Measurements from ENCODE around the gene PNMA6E.

The PNMA6E gene

GRCh38 chrX:153446950-153447580, 45.9 kb upstream of the PNMA6E start:
- in situ Hi-C loops (cut with HindIII; ENCODE audit: low sequenced_read_pairs): no loop called here

GRCh38 chrX:153446636-153446936, 45.4 kb upstream of the PNMA6E start:
- DNase-seq (ENCODE audit: low read depth): no peak
- no peak for TF ChIP-seq CTCF (IDR thresholded peaks at IDR 0.05; ENCODE audit: low read depth, low read length, missing control alignments)
- no peak overlapping the region for H3K4me3 ChIP-seq (ENCODE audit: low read depth, low read length)
- in situ Hi-C loops (cut with HindIII; ENCODE audit: low sequenced_read_pairs): no loop called here

More at GRCh38 chrX:153446950-153447580, 45.9 kb upstream of the PNMA6E start:
- TF ChIP-seq CTCF (IDR thresholded peaks at IDR 0.05; ENCODE audit: low read depth, low read length, missing control alignments): no peak
- H3K4me3 ChIP-seq (ENCODE audit: low read depth, low read length): no peak overlapping the region
- DNase-seq (ENCODE audit: low read depth): no peak

- TF ChIP-seq CTCF (IDR thresholded peaks at IDR 0.05; ENCODE audit: low read depth, low read length, missing control alignments): no peak
- in situ Hi-C loops (cut with HindIII; ENCODE audit: low sequenced_read_pairs): no loop called here
- DNase-seq (ENCODE audit: low read depth): no peak
- no peak within 1 kb of the TSS for H3K4me3 ChIP-seq (ENCODE audit: low read depth, low read length)
These were observed 44.9 kb upstream of the PNMA6E start, which contains the start of gene TREX2 for GRCh38 chrX:153445856-153446635. TSS of gene TREX2 (minus strand) at chrX:153446056. CDS start at chrX:153445430, 626 bp downstream.

- in situ Hi-C loops (cut with HindIII; ENCODE audit: low sequenced_read_pairs): no loop called here
- no peak for DNase-seq (ENCODE audit: low read depth)
- TF ChIP-seq CTCF (IDR thresholded peaks at IDR 0.05; ENCODE audit: low read depth, low read length, missing control alignments): no peak
- no peak overlapping the region for H3K4me3 ChIP-seq (ENCODE audit: low read depth, low read length)
These were observed 44.1 kb upstream of the PNMA6E start for GRCh38 chrX:153445106-153445855.

GRCh38 chrX:153444333-153445011, 43.3 kb upstream of the PNMA6E start:
- in situ Hi-C loops (cut with HindIII; ENCODE audit: low sequenced_read_pairs): no loop called here
- TF ChIP-seq CTCF (IDR thresholded peaks at IDR 0.05; ENCODE audit: low read depth, low read length, missing control alignments): no peak
- no peak for DNase-seq (ENCODE audit: low read depth)
- no peak overlapping the region for H3K4me3 ChIP-seq (ENCODE audit: low read depth, low read length)

All from astrocyte of the cerebellum (primary cell).